Right lobe of liver (tissue), 4 donors: ENCODE measurements around the gene SBSN.

Source experiments
- POLR2A ChIP-seq: fragments of 450-650 bp; IDR thresholded peaks from one replicate; pipeline ENCODE4 v1.6.1; 2017; ENCODE audit warnings: antibody characterized with exemption, mild to moderate bottlenecking
- TF ChIP-seq, protein P1 (sequence below), 4 donors: fragments of 200-600 bp in 3 of 4; fragments of 450-650 bp in 1 of 4; IDR thresholded peaks; one replicate each; pipeline versions ENCODE4 v1.5.1 to v1.8.0; 2016 to 2022; ENCODE audit warnings: antibody characterized with exemption in 4 of 4, mild to moderate bottlenecking in 2 of 4
- donor health status: DM: no; HTN: no; CAD: no.
- donor health status: DM: no; HTN: no; CAD: no.
- donor health status: DM: no; HTN: yes; CAD: no.

GRCh38 chr19:35528218-35529038 is at the start of gene SBSN:
- TF ChIP-seq, protein P1, sequence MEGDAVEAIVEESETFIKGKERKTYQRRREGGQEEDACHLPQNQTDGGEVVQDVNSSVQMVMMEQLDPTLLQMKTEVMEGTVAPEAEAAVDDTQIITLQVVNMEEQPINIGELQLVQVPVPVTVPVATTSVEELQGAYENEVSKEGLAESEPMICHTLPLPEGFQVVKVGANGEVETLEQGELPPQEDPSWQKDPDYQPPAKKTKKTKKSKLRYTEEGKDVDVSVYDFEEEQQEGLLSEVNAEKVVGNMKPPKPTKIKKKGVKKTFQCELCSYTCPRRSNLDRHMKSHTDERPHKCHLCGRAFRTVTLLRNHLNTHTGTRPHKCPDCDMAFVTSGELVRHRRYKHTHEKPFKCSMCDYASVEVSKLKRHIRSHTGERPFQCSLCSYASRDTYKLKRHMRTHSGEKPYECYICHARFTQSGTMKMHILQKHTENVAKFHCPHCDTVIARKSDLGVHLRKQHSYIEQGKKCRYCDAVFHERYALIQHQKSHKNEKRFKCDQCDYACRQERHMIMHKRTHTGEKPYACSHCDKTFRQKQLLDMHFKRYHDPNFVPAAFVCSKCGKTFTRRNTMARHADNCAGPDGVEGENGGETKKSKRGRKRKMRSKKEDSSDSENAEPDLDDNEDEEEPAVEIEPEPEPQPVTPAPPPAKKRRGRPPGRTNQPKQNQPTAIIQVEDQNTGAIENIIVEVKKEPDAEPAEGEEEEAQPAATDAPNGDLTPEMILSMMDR (IDR thresholded peaks at IDR 0.05): no peak
- no peak for TF ChIP-seq POLR2A
